ENCODE data around the gene ARHGAP15.

DNA sequence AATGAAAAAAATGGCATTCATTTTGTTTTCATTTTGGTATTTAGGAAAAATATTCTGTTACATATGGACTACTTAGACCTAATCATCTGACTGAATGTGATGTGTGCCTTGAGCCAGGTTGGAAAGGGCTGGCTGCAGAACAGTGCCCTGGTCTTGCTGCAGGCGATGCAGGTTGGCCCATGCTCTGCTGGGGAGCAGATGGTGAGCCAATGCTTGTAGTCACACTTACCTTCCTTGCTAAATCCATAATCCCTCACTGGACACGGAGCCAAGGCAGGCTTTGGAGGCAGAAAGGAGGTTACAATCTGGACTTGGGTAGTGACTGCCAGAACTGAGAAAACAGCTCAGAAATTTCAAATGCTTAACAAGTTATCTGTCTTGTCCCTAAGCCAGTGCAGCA lies 228.7 kb downstream of the ARHGAP15 start:
- TF ChIP-seq POLR2AphosphoS5 (IDR thresholded peaks at IDR 0.05; ENCODE audit: low read depth) (no peak), CTCF (conservative IDR thresholded peaks at IDR 0.05; ENCODE audit: low read depth in 2 of 2) (no peak), ZNF462 (CRISPR knock-in tag; IDR thresholded peaks at IDR 0.05) (no peak), EZH2phosphoT487 (IDR thresholded peaks at IDR 0.05; ENCODE audit: unreplicated experiment) (no peak), REST (IDR thresholded peaks at IDR 0.05; ENCODE audit: unreplicated experiment) (no peak), EZH2 (IDR thresholded peaks at IDR 0.05; ENCODE audit: low read depth, unreplicated experiment) (no peak), ZNF114 (CRISPR knock-in tag; IDR thresholded peaks at IDR 0.05) (no peak), JUNB (IDR thresholded peaks at IDR 0.05; ENCODE audit: unreplicated experiment) (no peak), NANOG (IDR thresholded peaks at IDR 0.05; ENCODE audit: borderline replicate concordance) (no peak), STAT1 (IDR thresholded peaks at IDR 0.05; ENCODE audit: unreplicated experiment) (no peak), CREB1 (CRISPR knock-in tag; IDR thresholded peaks at IDR 0.05; ENCODE audit: low read depth) (no peak)
- TF ChIP-seq, protein P1, sequence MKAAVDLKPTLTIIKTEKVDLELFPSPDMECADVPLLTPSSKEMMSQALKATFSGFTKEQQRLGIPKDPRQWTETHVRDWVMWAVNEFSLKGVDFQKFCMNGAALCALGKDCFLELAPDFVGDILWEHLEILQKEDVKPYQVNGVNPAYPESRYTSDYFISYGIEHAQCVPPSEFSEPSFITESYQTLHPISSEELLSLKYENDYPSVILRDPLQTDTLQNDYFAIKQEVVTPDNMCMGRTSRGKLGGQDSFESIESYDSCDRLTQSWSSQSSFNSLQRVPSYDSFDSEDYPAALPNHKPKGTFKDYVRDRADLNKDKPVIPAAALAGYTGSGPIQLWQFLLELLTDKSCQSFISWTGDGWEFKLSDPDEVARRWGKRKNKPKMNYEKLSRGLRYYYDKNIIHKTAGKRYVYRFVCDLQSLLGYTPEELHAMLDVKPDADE (IDR thresholded peaks at IDR 0.05) = no peak

Measured in GM23338 (cell line).